LNCaP clone FGC (cell line): ENCODE data around the gene PCBP3.

ENCODE experiments used
- DNase-seq: peaks from one replicate; pipeline ENCODE4 v3.0.0-alpha.2; 2011; ENCODE audit warnings: low read depth
- H3K4me3 ChIP-seq: 2 replicates; pipeline ENCODE4 v1.5.1; 2011; ENCODE audit warnings: mild to moderate bottlenecking, low read depth, low read length, control low read depth
- TF ChIP-seq, protein P1 (sequence below): IDR thresholded peaks from 2 replicates; pipeline ENCODE4 v1.5.1; 2012; ENCODE audit warnings: mild to moderate bottlenecking; ENCODE audit not compliant: control insufficient read depth, insufficient read depth; ENCODE audit errors: extremely low read depth

Gene PCBP3

DNA sequence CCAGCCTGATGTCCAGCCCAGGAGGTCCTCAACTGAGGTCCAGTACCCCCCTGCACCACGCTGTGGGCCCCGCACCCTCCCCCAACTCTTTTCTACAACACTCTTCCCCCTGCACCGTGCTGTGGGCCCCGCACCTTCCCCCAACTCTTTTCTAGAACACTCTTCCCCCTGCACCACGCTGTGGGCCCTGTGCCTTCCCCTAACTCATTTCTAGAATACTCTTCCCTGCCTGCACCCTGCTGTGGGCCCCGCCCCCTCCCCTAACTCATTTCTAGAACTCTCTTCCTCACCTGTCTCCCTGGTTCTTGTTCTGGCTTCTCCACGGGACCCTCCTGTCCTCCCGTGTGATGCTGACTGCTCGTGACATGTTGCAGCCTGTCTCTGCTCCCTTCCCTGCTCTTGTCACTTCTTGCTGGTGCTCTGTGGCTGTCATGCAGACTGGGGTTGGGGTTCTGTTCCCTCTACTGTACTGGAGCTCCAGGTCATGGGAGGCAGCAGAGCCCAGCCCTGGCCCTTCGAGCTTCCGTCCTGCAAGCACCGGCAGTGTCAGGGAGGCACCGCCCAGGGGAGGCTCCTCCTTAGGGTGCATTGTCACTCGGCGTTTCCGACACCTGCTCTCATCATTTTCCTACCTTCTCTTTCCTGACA, 177.9 kb downstream of the PCBP3 start:
- H3K4me3 ChIP-seq: no peak overlapping the region
- DNase-seq: no peak
- TF ChIP-seq, protein P1, sequence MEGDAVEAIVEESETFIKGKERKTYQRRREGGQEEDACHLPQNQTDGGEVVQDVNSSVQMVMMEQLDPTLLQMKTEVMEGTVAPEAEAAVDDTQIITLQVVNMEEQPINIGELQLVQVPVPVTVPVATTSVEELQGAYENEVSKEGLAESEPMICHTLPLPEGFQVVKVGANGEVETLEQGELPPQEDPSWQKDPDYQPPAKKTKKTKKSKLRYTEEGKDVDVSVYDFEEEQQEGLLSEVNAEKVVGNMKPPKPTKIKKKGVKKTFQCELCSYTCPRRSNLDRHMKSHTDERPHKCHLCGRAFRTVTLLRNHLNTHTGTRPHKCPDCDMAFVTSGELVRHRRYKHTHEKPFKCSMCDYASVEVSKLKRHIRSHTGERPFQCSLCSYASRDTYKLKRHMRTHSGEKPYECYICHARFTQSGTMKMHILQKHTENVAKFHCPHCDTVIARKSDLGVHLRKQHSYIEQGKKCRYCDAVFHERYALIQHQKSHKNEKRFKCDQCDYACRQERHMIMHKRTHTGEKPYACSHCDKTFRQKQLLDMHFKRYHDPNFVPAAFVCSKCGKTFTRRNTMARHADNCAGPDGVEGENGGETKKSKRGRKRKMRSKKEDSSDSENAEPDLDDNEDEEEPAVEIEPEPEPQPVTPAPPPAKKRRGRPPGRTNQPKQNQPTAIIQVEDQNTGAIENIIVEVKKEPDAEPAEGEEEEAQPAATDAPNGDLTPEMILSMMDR: no peak

DNA sequence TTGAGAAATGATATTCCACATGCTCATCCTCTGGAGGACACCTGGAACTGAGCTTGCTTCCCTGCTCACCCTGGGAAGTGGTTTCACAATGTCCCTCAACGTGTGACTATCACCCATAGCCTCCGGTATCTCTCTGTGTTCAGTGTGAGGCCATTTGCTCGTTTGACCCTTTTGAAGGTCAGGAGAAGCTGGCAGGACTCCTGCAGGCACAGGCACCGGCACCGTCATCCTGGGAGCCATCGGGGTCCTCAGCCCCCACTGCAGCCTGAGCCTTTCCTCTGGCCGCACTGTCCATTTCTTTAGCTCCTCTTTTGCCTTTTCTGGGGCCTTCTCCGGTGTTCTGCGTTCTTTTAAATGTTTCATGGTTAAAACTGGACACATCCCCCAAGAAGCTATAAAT, 178.5 kb downstream of the PCBP3 start:
- H3K4me3 ChIP-seq: no peak overlapping the region
- TF ChIP-seq, protein P1: no peak
- no peak for DNase-seq

DNA sequence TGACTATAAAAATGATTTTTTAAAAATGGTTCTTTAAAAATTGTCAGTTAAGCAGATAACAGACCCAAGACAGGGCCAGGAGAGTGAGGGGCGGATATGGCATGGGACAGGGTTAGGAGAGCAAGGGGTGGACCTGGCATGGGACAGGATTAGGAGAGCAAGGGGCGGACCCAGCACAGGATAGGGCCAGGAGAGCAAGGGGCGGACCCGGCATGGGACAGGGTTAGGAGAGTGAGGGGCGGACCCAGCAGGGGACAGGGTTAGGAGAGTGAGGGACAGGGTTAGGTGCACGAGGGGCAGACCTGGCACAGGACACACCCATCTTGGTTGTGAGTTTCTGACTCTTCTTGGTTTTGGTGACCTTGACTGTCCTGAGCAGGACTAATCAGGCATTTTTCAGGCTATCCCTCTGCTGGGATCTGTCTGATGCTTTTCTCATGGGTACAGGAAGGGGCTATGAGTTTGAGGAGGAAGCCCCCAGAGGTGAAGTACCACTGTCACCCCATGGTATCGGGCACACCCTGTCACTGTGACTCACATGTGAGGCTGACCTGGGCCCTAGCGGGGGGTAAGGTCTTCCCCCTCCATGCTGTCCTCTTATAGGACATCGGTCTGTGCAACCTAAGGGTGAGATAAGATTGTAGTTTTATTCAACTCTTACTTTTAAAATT, 179.0 kb downstream of the PCBP3 start:
- no peak overlapping the region for H3K4me3 ChIP-seq
- TF ChIP-seq, protein P1: no peak
- DNase-seq: no peak

DNA sequence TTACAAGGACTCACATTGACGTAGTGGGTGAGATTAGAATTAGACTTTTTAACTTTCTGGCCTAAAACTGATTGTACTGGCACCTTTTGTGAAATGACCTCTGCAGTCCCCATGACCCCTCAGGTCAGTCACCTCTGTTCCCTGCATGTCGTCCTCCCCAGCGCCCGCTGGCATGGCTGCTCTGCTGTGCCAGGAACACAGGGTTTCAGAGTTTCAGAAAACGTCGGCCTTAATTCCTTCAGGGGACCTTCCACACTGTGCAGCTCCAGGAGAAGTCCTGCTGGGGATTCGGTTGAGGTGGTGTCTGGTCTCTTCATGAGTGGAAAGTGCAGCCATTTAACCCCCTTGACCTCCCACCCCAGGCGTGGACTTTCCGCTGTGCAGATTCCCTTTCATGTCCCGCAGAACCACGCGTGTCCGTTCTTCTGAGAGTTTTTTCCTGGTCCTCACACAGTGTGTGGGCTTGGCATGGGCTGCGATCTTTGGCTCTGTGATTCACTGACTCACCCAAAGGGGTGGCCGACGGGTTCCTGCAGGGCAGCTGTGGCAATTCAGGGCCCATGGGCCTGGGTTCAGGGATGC, 179.7 kb downstream of the PCBP3 start:
- TF ChIP-seq, protein P1: no peak
- DNase-seq: no peak
- H3K4me3 ChIP-seq: no peak overlapping the region

DNA sequence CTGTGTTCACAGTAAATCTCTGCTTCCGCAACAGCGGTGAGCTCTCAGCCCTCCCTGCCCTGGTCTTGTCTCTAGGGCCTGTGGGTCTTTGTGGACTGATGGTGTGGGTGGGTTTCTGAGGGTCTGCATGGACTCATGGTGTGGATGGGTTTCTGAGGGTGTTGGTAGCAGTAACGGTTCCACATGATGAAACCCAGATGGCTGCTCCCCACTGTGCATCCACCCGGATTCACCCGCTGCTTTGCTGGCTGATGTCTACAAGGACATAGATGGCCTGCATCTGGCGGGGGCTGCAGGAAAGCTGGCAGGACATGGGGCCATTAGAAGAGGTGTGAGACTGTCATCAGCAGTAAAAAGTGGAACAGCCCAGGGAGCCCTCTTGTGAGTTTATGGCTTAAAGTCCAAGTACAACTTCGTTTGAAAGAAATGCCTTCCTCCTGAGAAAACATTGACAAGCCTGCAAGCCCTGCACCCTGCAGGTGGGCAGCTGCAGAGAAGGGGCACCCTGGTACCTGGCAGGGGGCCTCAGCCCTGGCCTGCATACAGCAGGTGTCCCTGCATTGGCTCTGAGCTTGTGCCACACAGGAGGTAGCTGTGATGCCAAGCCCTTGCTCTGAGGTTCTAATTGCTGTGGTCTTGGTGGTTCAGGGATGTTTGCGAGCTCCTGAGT, 181.2 kb downstream of the PCBP3 start:
- no peak for DNase-seq
- TF ChIP-seq, protein P1: no peak
- no peak overlapping the region for H3K4me3 ChIP-seq

DNA sequence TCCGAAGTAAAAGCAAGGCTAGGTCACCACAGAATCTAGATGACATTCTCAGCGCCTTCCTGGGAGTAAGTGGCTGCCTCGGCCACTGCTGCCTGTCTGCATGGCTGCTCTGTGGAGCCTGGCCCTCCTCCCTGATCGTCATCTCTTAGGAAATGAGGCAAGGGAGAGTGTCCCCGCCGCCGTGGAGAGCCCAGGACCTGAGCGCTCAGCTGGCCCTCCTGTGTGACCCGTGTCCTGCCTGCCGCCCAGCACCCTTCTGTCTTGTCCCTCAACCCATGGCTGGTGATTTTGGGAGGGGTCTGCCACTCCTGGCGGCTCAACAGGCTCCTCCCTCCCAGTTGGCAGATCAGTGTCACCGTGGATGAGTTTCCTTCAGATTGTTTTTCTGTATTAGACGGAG, 181.7 kb downstream of the PCBP3 start:
- TF ChIP-seq, protein P1: no peak
- H3K4me3 ChIP-seq: no peak overlapping the region
- no peak for DNase-seq
